HEK293 (cell line): ENCODE results near the gene KLHL12.

Experiments used
- CTCF ChIA-PET: fragments of 350-600 bp; formaldehyde crosslinking; extraction: SDS; loops from one replicate; lab custom pipeline; 2021; ENCODE audit warnings: antibody characterized with exemption; lab: Yijun Ruan, JAX
- POLR2A ChIA-PET: fragments of 300-600 bp; formaldehyde crosslinking; extraction: SDS; loops from one replicate; lab custom pipeline; 2020; ENCODE audit warnings: antibody characterized with exemption, inconsistent platforms; lab: Yijun Ruan, JAX
- H3K27ac ChIP-seq: fragments of 200-500 bp; sonication (Bioruptor generic); 2 replicates; pipeline ENCODE4 v1.5.1; 2014; ENCODE audit warnings: low read depth, low read length, control low read depth, inconsistent platforms; ENCODE audit errors: extremely low read depth
- H3K36me3 ChIP-seq, 2 experiments: fragments of 200-500 bp in 1 of 2; sonication (Bioruptor generic) in 1 of 2; 1 replicate in 1 of 2; 2 replicates in 1 of 2; pipeline ENCODE4 v1.5.1; 2014 to 2017; ENCODE audit warnings: inconsistent platforms in 2 of 2, low read length in 2 of 2; ENCODE audit not compliant: control insufficient read depth in 2 of 2, insufficient read depth in 1 of 2
- H3K4me1 ChIP-seq: fragments of 200-500 bp; sonication (Bioruptor generic); 2 replicates; pipeline ENCODE4 v1.5.1; 2014; ENCODE audit warnings: mild to moderate bottlenecking, low read length, inconsistent platforms; ENCODE audit not compliant: control insufficient read depth, insufficient read depth
- H3K4me3 ChIP-seq: 2 replicates; pipeline ENCODE4 v1.5.1; 2011; ENCODE audit warnings: low read depth, mild to moderate bottlenecking, control low read depth, low read length, moderate library complexity
- H3K9me3 ChIP-seq: fragments of 200-500 bp; sonication (Bioruptor generic); 2 replicates; pipeline ENCODE4 v1.5.1; 2014; ENCODE audit warnings: low read depth, low read length, inconsistent platforms; ENCODE audit not compliant: control insufficient read depth, insufficient read depth
- GFI1B ChIP-seq: fragments of 450-650 bp; formaldehyde crosslinking; IDR thresholded peaks from 2 replicates; pipeline ENCODE4 v1.5.1; 2016; ENCODE audit warnings: missing biosample characterization, missing genetic modification characterization
- PRDM1 ChIP-seq: fragments of 450-650 bp; formaldehyde crosslinking; IDR thresholded peaks from 2 replicates; pipeline ENCODE4; 2016; ENCODE audit warnings: missing biosample characterization, missing genetic modification characterization
- SCRT1 ChIP-seq: fragments of 450-650 bp; formaldehyde crosslinking; IDR thresholded peaks from 2 replicates; pipeline ENCODE4 v1.5.1; 2016; ENCODE audit warnings: missing biosample characterization, missing genetic modification characterization, borderline replicate concordance
- ZBTB10 ChIP-seq: fragments of 450-650 bp; formaldehyde crosslinking; IDR thresholded peaks from 2 replicates; pipeline ENCODE4 v1.5.1; 2016; ENCODE audit warnings: missing biosample characterization, missing genetic modification characterization
- ZBTB6 ChIP-seq: fragments of 450-650 bp; formaldehyde crosslinking; IDR thresholded peaks from 2 replicates; pipeline ENCODE4 v1.5.1; 2017; ENCODE audit warnings: missing biosample characterization, missing genetic modification characterization
- ZBTB7A ChIP-seq: fragments of 450-650 bp; formaldehyde crosslinking; IDR thresholded peaks from 2 replicates; pipeline ENCODE4 v1.5.1; 2016; ENCODE audit warnings: low read depth, missing biosample characterization, missing genetic modification characterization
- ZNF148 ChIP-seq: fragments of 450-650 bp; formaldehyde crosslinking; IDR thresholded peaks from 2 replicates; pipeline ENCODE4 v1.5.0; 2017; ENCODE audit warnings: missing biosample characterization, missing genetic modification characterization, borderline replicate concordance
- ZNF157 ChIP-seq: fragments of 450-650 bp; formaldehyde crosslinking; IDR thresholded peaks from 2 replicates; pipeline ENCODE4 v1.5.1; 2016; ENCODE audit warnings: missing biosample characterization, missing genetic modification characterization
- ZNF18 ChIP-seq: fragments of 450-650 bp; formaldehyde crosslinking; IDR thresholded peaks from 2 replicates; pipeline ENCODE4 v1.5.1; 2016; ENCODE audit warnings: missing biosample characterization, missing genetic modification characterization
- ZNF311 ChIP-seq: fragments of 450-650 bp; formaldehyde crosslinking; IDR thresholded peaks from 2 replicates; pipeline ENCODE4 v1.5.1; 2017; ENCODE audit warnings: missing biosample characterization, missing genetic modification characterization, borderline replicate concordance
- ZNF354C ChIP-seq: fragments of 450-650 bp; formaldehyde crosslinking; IDR thresholded peaks from 2 replicates; pipeline ENCODE4 v1.5.1; 2016; ENCODE audit warnings: missing biosample characterization, missing genetic modification characterization, low read depth, borderline replicate concordance
- ZNF366 ChIP-seq: fragments of 450-650 bp; formaldehyde crosslinking; conservative IDR thresholded peaks from 2 replicates; pipeline ENCODE4 v1.5.1; 2016; ENCODE audit warnings: missing biosample characterization, missing genetic modification characterization
- ZNF549 ChIP-seq: fragments of 450-650 bp; IDR thresholded peaks from 2 replicates; pipeline ENCODE4 v1.5.1; 2018; ENCODE audit warnings: missing biosample characterization, missing genetic modification characterization, mild to moderate bottlenecking, inconsistent platforms, moderate library complexity
- ZNF585B ChIP-seq: fragments of 450-650 bp; formaldehyde crosslinking; IDR thresholded peaks from 2 replicates; pipeline ENCODE4 v1.5.1; 2016; ENCODE audit warnings: missing biosample characterization, missing genetic modification characterization
- ZNF596 ChIP-seq: fragments of 450-650 bp; IDR thresholded peaks from 2 replicates; pipeline ENCODE4 v1.5.0; 2018; ENCODE audit warnings: missing biosample characterization, mild to moderate bottlenecking, missing genetic modification characterization, moderate library complexity
- ZNF658 ChIP-seq: fragments of 450-650 bp; formaldehyde crosslinking; IDR thresholded peaks from 2 replicates; pipeline ENCODE4; 2016; ENCODE audit warnings: missing biosample characterization, missing genetic modification characterization
- ZNF707 ChIP-seq: fragments of 450-650 bp; formaldehyde crosslinking; IDR thresholded peaks from 2 replicates; pipeline ENCODE4 v1.5.1; 2016; ENCODE audit warnings: missing biosample characterization, missing genetic modification characterization
- ZNF843 ChIP-seq: fragments of 450-650 bp; formaldehyde crosslinking; IDR thresholded peaks from 2 replicates; pipeline ENCODE4 v1.5.1; 2016; ENCODE audit warnings: missing biosample characterization, missing genetic modification characterization
- ZSCAN4 ChIP-seq: fragments of 450-650 bp; formaldehyde crosslinking; IDR thresholded peaks from 2 replicates; pipeline ENCODE4 v1.5.1; 2017; ENCODE audit warnings: missing biosample characterization, missing genetic modification characterization

The KLHL12 gene

GRCh38 chr1:202976633-202977032 is 49.6 kb upstream of the KLHL12 start:
- no peak overlapping the region for H3K4me3 ChIP-seq
- no peaks in the 10 kb centered on the region for H3K4me1 ChIP-seq
- no peaks in the 10 kb centered on the region for H3K36me3 ChIP-seq
- ChIA-PET POLR2A (no interaction called here), CTCF (no interaction called here)
- no peak for TF ChIP-seq ZNF18 (tag by site-specific recombination)
- no peak overlapping the region for H3K27ac ChIP-seq
- H3K9me3 ChIP-seq: no peaks in the 10 kb centered on the region

GRCh38 chr1:202974856-202975255 is 47.8 kb upstream of the KLHL12 start:
- POLR2A ChIA-PET: no interaction called here
- Histone ChIP-seq H3K9me3 (no peaks in the 10 kb centered on the region), H3K27ac (no peak overlapping the region)
- TF ChIP-seq ZBTB6: no peak
- no peak for TF ChIP-seq ZNF658 (tag by site-specific recombination)
- TF ChIP-seq ZNF585B (tag by site-specific recombination): no peak
- no peak for TF ChIP-seq PRDM1
- TF ChIP-seq ZNF596 (tag by site-specific recombination): no peak
- no peak for TF ChIP-seq ZNF707 (tag by site-specific recombination)
- TF ChIP-seq ZBTB10 (tag by site-specific recombination): no peak
- no peak for TF ChIP-seq ZNF148 (tag by site-specific recombination)
- TF ChIP-seq ZNF157 (tag by site-specific recombination): no peak
- TF ChIP-seq ZNF843: no peak
- no peak for TF ChIP-seq GFI1B
- no peak for TF ChIP-seq ZBTB7A (tag by site-specific recombination)
- TF ChIP-seq, all 188 proteins: peak for 0
- CTCF ChIA-PET: interaction anchor here (2.0 to 5.1 kb wide), 2 partner anchors 17 to 24 kb away, joined by 5 to 30 read pairs; no protein-coding TSS in a partner anchor
- no peaks in the 10 kb centered on the region for H3K4me1 ChIP-seq
- H3K4me3 ChIP-seq: no peak overlapping the region
- H3K36me3 ChIP-seq: no peaks in the 10 kb centered on the region

- Histone ChIP-seq H3K36me3 (no peaks in the 10 kb centered on the region), H3K4me3 (no peak overlapping the region), H3K9me3 (no peaks in the 10 kb centered on the region), H3K4me1 (0 out of 2 replicates have a peak, but pooled peaks cover 2% of the 10 kb centered on the region), H3K27ac (no peak overlapping the region)
- ChIA-PET CTCF (interaction anchor here (0.6 to 5.1 kb wide), 2 partner anchors 27 to 1823 kb away, joined by 5 to 30 read pairs; no protein-coding TSS in a partner anchor), POLR2A (interaction anchor here (0.6 to 2.3 kb wide), 2 partner anchors 35 to 334 kb away, joined by 3 to 5 read pairs; partner anchors contain the start of gene TMEM183A)
- TF ChIP-seq ZNF366 (tag by site-specific recombination) (no peak), ZNF549 (tag by site-specific recombination) (no peak), ZNF311 (tag by site-specific recombination) (no peak), ZNF354C (tag by site-specific recombination) (no peak), ZSCAN4 (tag by site-specific recombination) (no peak), SCRT1 (tag by site-specific recombination) (no peak), PRDM1 (no peak)
Measured at GRCh38 chr1:202972046-202972445, 45.0 kb upstream of the KLHL12 start.
